MM.1S (cell line): ENCODE measurements around the gene MAGI1.

Source experiments
- DNase-seq: peaks from one replicate; pipeline ENCODE4 v3.0.0-alpha.2; 2015
- H2AFZ ChIP-seq: fragments of 300-600 bp; sonication (generic); 2 replicates; pipeline ENCODE4 v1.6.0; 2016; ENCODE audit warnings: antibody characterized with exemption, low read length
- H3F3A ChIP-seq: fragments of 300-600 bp; sonication (generic); 2 replicates; pipeline ENCODE4 v1.6.1; 2016; ENCODE audit warnings: mild to moderate bottlenecking, antibody characterized with exemption, low read length, moderate library complexity, mixed read lengths; ENCODE audit not compliant: insufficient read depth
- H3K27ac ChIP-seq: fragments of 300-600 bp; sonication (generic); 2 replicates; pipeline ENCODE4 v1.5.1; 2016; ENCODE audit warnings: mild to moderate bottlenecking, low read length
- H3K27me3 ChIP-seq: fragments of 300-600 bp; sonication (generic); replicated peaks from 2 replicates; pipeline ENCODE4 v1.6.0; 2016; ENCODE audit warnings: low read length; ENCODE audit not compliant: insufficient read depth
- H3K36me3 ChIP-seq: fragments of 300-600 bp; sonication (generic); replicated peaks from 2 replicates; pipeline ENCODE4 v1.6.1; 2016; ENCODE audit warnings: mild to moderate bottlenecking, low read length, mixed read lengths; ENCODE audit not compliant: insufficient read depth
- H3K4me1 ChIP-seq: fragments of 300-600 bp; sonication (generic); 2 replicates; pipeline ENCODE4 v1.6.1; 2016; ENCODE audit warnings: low read length, mixed read lengths
- H3K4me2 ChIP-seq: fragments of 300-600 bp; sonication (generic); 2 replicates; pipeline ENCODE4 v1.6.0; 2016; ENCODE audit warnings: low read depth, low read length
- H3K4me3 ChIP-seq: fragments of 300-600 bp; sonication (generic); 2 replicates; pipeline ENCODE4 v1.5.1; 2016; ENCODE audit warnings: low read length, mixed read lengths
- H3K79me2 ChIP-seq: fragments of 300-600 bp; sonication (generic); 2 replicates; pipeline ENCODE4 v1.6.1; 2016; ENCODE audit warnings: mixed run types, low read length, mixed read lengths
- H3K9ac ChIP-seq: fragments of 300-600 bp; sonication (generic); 2 replicates; pipeline ENCODE4 v1.6.1; 2016; ENCODE audit warnings: low read length, mixed read lengths
- H3K9me2 ChIP-seq: fragments of 300-600 bp; sonication (generic); replicated peaks from 2 replicates; pipeline ENCODE4 v1.6.1; 2016; ENCODE audit warnings: mild to moderate bottlenecking, low read length, mixed read lengths; ENCODE audit not compliant: insufficient read depth
- H3K9me3 ChIP-seq: fragments of 300-600 bp; sonication (generic); replicated peaks from 2 replicates; pipeline ENCODE4 v1.6.1; 2016; ENCODE audit warnings: mild to moderate bottlenecking, low read length, mixed read lengths; ENCODE audit not compliant: insufficient read depth
- H4K20me1 ChIP-seq: fragments of 300-600 bp; sonication (generic); 2 replicates; pipeline ENCODE4 v1.6.1; 2016; ENCODE audit warnings: mild to moderate bottlenecking, low read length, moderate library complexity, mixed read lengths; ENCODE audit not compliant: insufficient read depth
- EZH2 ChIP-seq: fragments of 300-600 bp; sonication (generic); optimal IDR thresholded peaks from 2 replicates; pipeline ENCODE3; 2017; ENCODE audit warnings: low read depth, mild to moderate bottlenecking, antibody characterized with exemption, low read length, mixed read lengths
- EZH2phosphoT487 ChIP-seq: fragments of 300-600 bp; sonication (generic); IDR thresholded peaks from 2 replicates; pipeline ENCODE4 v1.6.1; 2018; ENCODE audit warnings: antibody characterized with exemption, low read length
- TF ChIP-seq, protein P1 (sequence below): fragments of 300-600 bp; sonication (generic); IDR thresholded peaks from 2 replicates; pipeline ENCODE4 v1.5.1; 2016; ENCODE audit warnings: antibody characterized with exemption, low read length, mixed read lengths

The MAGI1 gene

DNA sequence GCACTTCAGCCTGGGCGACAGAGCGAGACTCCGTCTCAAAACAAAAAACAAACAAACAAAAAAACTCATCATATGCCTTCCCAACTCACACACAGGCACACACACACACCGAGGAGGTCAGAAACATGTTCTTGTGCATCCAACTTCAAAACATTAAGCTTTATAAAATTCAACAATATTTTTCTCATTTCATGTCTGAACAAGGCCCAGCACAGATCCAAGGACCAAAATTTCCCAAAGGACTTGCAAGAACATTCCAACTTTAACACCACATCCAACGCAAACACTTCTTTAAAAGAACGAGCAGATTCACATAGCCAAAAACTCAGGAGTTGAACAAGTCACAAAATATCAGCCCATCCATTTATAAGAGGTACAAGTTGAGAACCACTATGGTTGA, 148.4 kb downstream of the MAGI1 start:
- no peak overlapping the region for H3K27ac ChIP-seq
- no peak overlapping the region for H3K9ac ChIP-seq
- no peak overlapping the region for H2AFZ ChIP-seq
- H3K4me1 ChIP-seq, result peaks cover 4% of the 10 kb centered on the region; the same call in 1 of the 2 replicates
- no peak overlapping the region for H3K4me2 ChIP-seq
- H3F3A ChIP-seq, result peaks cover 14% of the 10 kb centered on the region
- no peaks in the 10 kb centered on the region for H3K9me3 ChIP-seq
- no peak overlapping the region for H3K4me3 ChIP-seq
- DNase-seq, result no peak
- H3K27me3 ChIP-seq, result no peaks in the 10 kb centered on the region
- no peak for TF ChIP-seq EZH2
- TF ChIP-seq EZH2phosphoT487, result no peak
- TF ChIP-seq, protein P1, sequence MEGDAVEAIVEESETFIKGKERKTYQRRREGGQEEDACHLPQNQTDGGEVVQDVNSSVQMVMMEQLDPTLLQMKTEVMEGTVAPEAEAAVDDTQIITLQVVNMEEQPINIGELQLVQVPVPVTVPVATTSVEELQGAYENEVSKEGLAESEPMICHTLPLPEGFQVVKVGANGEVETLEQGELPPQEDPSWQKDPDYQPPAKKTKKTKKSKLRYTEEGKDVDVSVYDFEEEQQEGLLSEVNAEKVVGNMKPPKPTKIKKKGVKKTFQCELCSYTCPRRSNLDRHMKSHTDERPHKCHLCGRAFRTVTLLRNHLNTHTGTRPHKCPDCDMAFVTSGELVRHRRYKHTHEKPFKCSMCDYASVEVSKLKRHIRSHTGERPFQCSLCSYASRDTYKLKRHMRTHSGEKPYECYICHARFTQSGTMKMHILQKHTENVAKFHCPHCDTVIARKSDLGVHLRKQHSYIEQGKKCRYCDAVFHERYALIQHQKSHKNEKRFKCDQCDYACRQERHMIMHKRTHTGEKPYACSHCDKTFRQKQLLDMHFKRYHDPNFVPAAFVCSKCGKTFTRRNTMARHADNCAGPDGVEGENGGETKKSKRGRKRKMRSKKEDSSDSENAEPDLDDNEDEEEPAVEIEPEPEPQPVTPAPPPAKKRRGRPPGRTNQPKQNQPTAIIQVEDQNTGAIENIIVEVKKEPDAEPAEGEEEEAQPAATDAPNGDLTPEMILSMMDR, result no peak
- no peaks in the 10 kb centered on the region for H4K20me1 ChIP-seq
- H3K36me3 ChIP-seq, result no peaks in the 10 kb centered on the region
- H3K79me2 ChIP-seq, result no peaks in the 10 kb centered on the region
- no peaks in the 10 kb centered on the region for H3K9me2 ChIP-seq

DNA sequence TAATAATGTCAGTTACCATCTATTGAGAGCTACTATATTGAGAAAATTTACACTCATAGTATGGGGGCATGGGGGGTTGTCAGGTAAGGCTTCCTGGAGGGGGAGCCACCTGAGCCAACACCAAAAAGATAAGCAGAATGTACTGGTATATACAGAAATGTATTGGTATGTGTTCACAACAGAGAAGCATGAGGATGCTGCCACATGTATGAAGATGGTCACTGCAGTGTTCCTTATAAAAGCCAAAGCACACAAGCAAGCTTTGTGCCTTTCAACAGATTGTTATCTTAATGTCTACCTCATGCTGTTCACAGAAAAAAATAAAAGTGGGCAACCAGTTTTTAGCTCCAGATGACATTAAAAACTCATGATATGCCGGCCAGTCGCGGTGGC, 149.0 kb downstream of the MAGI1 start:
- H3K9me2 ChIP-seq, result no peaks in the 10 kb centered on the region

DNA sequence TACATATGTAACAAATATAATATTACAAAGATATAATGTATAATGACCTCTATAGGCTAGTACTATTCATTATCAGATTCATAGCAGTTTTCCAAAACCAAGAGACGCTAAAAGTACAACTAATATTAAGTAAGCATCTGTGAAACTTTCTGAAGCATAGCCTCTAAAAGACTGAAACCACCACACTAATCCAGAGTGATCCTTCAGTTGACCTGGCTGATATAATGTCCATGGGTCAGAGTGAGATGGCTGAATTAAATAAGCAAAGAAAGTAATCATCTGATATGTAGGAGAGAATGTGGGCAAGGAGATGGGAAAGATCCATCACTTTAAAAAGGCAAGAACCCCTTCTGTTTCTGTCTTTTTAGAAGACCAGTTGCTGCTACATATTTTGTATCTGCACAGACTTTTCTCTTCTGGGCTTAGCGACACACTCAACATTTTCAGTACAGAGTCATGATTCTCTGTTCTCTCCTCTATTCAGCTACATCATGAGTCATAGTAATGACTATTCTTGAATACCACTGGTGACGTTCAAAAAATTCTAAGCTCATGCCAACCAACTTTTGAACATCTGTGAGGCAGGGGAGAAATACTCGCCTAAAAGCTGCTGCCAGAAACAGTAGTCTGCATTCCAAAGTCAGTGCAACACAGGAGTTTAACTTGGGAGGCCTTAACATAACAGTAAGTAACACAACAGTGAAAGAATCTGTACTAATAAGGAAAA, 149.6 kb downstream of the MAGI1 start:
- no peak overlapping the region for H2AFZ ChIP-seq
- H3K9me3 ChIP-seq, result no peaks in the 10 kb centered on the region
- H3K4me3 ChIP-seq, result no peak overlapping the region
- peak overlapping the region; percentile 25; the same call in 1 of the 2 replicates for H3K4me2 ChIP-seq
- peak overlapping the region; percentile 66 for H3K27ac ChIP-seq
- H3K79me2 ChIP-seq, result no peaks in the 10 kb centered on the region
- peaks cover 4% of the 10 kb centered on the region; the same call in 1 of the 2 replicates for H3K4me1 ChIP-seq
- peak; percentile 56 for DNase-seq
- no peaks in the 10 kb centered on the region for H3K27me3 ChIP-seq
- 0 out of 2 replicates have a peak overlapping the region, but pooled peaks have one; percentile 15 for H3K9ac ChIP-seq
- TF ChIP-seq EZH2phosphoT487, result no peak
- TF ChIP-seq EZH2, result no peak
- no peaks in the 10 kb centered on the region for H3K36me3 ChIP-seq
- H4K20me1 ChIP-seq, result no peaks in the 10 kb centered on the region
- no peaks in the 10 kb centered on the region for H3K9me2 ChIP-seq
- H3F3A ChIP-seq, result peaks cover 14% of the 10 kb centered on the region

More for the DNA sequence above, 149.0 kb downstream of the MAGI1 start:
- Histone ChIP-seq H3K27me3 (no peaks in the 10 kb centered on the region), H3K9me3 (no peaks in the 10 kb centered on the region), H4K20me1 (no peaks in the 10 kb centered on the region), H3K4me2 (peak overlapping the region; percentile 25; the same call in 1 of the 2 replicates), H3K27ac (peak overlapping the region; percentile 66), H3K36me3 (no peaks in the 10 kb centered on the region), H3K9ac (0 out of 2 replicates have a peak overlapping the region, but pooled peaks have one; percentile 15), H3F3A (peaks cover 14% of the 10 kb centered on the region), H3K4me1 (peaks cover 4% of the 10 kb centered on the region; the same call in 1 of the 2 replicates), H3K4me3 (no peak overlapping the region), H2AFZ (no peak overlapping the region), H3K79me2 (no peaks in the 10 kb centered on the region)
- no peak for TF ChIP-seq EZH2
- no peak for TF ChIP-seq EZH2phosphoT487
- TF ChIP-seq, protein P1, result no peak
- no peak for DNase-seq

DNA sequence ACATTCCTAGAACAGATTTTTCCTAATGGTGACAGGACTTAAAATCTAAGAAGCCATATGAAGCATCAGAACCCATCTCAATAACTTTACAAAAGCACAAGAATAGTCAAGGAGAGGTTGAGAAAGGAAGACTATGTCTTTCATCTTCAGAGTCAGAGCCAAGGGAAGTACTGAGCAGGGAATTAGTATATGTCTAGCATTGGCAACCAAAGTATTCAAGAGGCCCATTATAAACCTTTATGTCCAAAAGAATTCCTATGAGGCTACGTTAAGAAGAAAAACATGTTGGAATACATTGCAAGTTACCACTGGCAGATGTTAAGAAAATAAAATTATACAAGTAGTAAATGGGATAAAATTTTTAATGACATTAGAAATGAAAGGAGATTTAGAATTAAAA, 150.5 kb downstream of the MAGI1 start:
- Histone ChIP-seq H3K27me3 (no peaks in the 10 kb centered on the region), H2AFZ (no peak overlapping the region), H3K9ac (no peak overlapping the region), H3K4me3 (no peak overlapping the region), H4K20me1 (no peaks in the 10 kb centered on the region), H3K4me1 (peaks cover 4% of the 10 kb centered on the region; the same call in 1 of the 2 replicates), H3K36me3 (no peaks in the 10 kb centered on the region), H3F3A (peaks cover 14% of the 10 kb centered on the region), H3K79me2 (no peaks in the 10 kb centered on the region), H3K9me2 (no peaks in the 10 kb centered on the region), H3K27ac (no peak overlapping the region), H3K9me3 (no peaks in the 10 kb centered on the region), H3K4me2 (no peak overlapping the region)
- DNase-seq, result no peak
- no peak for TF ChIP-seq EZH2phosphoT487
- TF ChIP-seq, protein P1, result no peak
- no peak for TF ChIP-seq EZH2
